ENCODE measurements around the gene POFUT1.

Gene POFUT1

GRCh38 chr20:32277361-32278198 is 69.9 kb downstream of the POFUT1 start, which contains the start of gene KIF3B (continued):
- peak; percentile 75 for TF ChIP-seq ZNF335 (tag by site-specific recombination; conservative IDR thresholded peaks at IDR 0.05)
- peak; percentile 58; the same call in 1 of the 2 replicates for TF ChIP-seq ZNF184 (tag by site-specific recombination; IDR thresholded peaks at IDR 0.05)
- no peak for TF ChIP-seq ZNF580 (tag by site-specific recombination; IDR thresholded peaks at IDR 0.05)
- no peak for TF ChIP-seq ZNF239 (tag by site-specific recombination; IDR thresholded peaks at IDR 0.05)
- no peak for TF ChIP-seq ZNF19 (tag by site-specific recombination; IDR thresholded peaks at IDR 0.05; ENCODE audit: low read depth)
- TF ChIP-seq TRIM28 (IDR thresholded peaks at IDR 0.05; ENCODE audit: borderline replicate concordance, low read length) = no peak
- TF ChIP-seq ZNF747 (tag by site-specific recombination; IDR thresholded peaks at IDR 0.05) = no peak
- no peak for TF ChIP-seq ZNF311 (tag by site-specific recombination; IDR thresholded peaks at IDR 0.05; ENCODE audit: borderline replicate concordance)
- TF ChIP-seq OVOL3 (tag by site-specific recombination; IDR thresholded peaks at IDR 0.05) = no peak
- no peak for TF ChIP-seq OSR2 (tag by site-specific recombination; IDR thresholded peaks at IDR 0.05)
- no peak for TF ChIP-seq ZNF114 (tag by site-specific recombination; IDR thresholded peaks at IDR 0.05)
- no peak for TF ChIP-seq ZBTB6 (tag by site-specific recombination; IDR thresholded peaks at IDR 0.05)
- no peak for TF ChIP-seq FEZF1 (tag by site-specific recombination; IDR thresholded peaks at IDR 0.05)
- TF ChIP-seq ZNF426 (tag by site-specific recombination; IDR thresholded peaks at IDR 0.05) = no peak
- peak; percentile 61; the same call in 1 of the 2 replicates for TF ChIP-seq PRDM10 (tag by site-specific recombination; IDR thresholded peaks at IDR 0.05)
- no peak for TF ChIP-seq ZSCAN4 (tag by site-specific recombination; IDR thresholded peaks at IDR 0.05)
- TF ChIP-seq PATZ1 (tag by site-specific recombination; IDR thresholded peaks at IDR 0.05) = peak; percentile 80
- no peak for TF ChIP-seq ZNF433 (tag by site-specific recombination; IDR thresholded peaks at IDR 0.05; ENCODE audit: low read depth)
- TF ChIP-seq ZNF202 (tag by site-specific recombination; IDR thresholded peaks at IDR 0.05; ENCODE audit: borderline replicate concordance) = no peak
- no peak for TF ChIP-seq ZNF560 (tag by site-specific recombination; IDR thresholded peaks at IDR 0.05; ENCODE audit: borderline replicate concordance)
- TF ChIP-seq REPIN1 (tag by site-specific recombination; IDR thresholded peaks at IDR 0.05; ENCODE audit: low read depth) = no peak
- no peak for TF ChIP-seq ZNF404 (tag by site-specific recombination; IDR thresholded peaks at IDR 0.05)
- no peak for TF ChIP-seq BCL11A (tag by site-specific recombination; IDR thresholded peaks at IDR 0.05; ENCODE audit: low read depth)
- no peak for TF ChIP-seq ZNF398 (tag by site-specific recombination; IDR thresholded peaks at IDR 0.05)
- no peak for TF ChIP-seq ZIC2 (tag by site-specific recombination; IDR thresholded peaks at IDR 0.05)
